Measurements from ENCODE around the gene S100A12.

The S100A12 gene

DNA sequence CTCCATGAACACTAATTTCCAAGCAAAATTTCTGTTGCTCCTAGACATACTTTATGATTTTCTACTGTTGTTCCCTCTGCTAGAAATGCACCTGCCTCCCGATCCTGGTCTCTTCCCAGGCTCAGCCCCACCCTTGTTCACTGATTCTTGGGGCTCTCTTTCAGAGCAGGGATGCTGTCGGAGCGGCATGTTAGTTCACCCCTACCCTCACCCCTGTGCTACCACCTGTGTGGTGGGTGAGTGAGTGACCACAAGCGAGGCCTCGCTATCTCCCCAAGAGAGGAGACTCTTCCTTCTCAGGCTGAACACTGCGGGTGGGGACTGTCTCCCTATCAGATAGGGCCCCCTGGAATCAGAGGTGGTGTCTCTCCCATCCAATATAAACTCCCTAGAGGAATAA is 20.4 kb upstream of the S100A12 start:
- no peaks in the 10 kb centered on the region for H3K27me3 ChIP-seq (ENCODE audit: control insufficient read depth, insufficient read depth, low read length)
- H3K4me1 ChIP-seq (ENCODE audit: control insufficient read depth, insufficient read depth, low read length) = peaks cover 1% of the 10 kb centered on the region; the same call in 1 of the 2 replicates
- no peak overlapping the region for H3K4me3 ChIP-seq (ENCODE audit: low read length)
- H3K9me3 ChIP-seq (ENCODE audit: control insufficient read depth, insufficient read depth, low read length) = no peaks in the 10 kb centered on the region
- no peak overlapping the region for H3K27ac ChIP-seq (ENCODE audit: low read length)
- H3K36me3 ChIP-seq (ENCODE audit: control insufficient read depth, insufficient read depth, low read length) = no peaks in the 10 kb centered on the region
- DNase-seq (ENCODE audit: low read depth, low spot score) = no peak
- no CpG with 5 or more reads among the region's 6 CpGs for WGBS (ENCODE audit: insufficient coverage, insufficient read length)

DNA sequence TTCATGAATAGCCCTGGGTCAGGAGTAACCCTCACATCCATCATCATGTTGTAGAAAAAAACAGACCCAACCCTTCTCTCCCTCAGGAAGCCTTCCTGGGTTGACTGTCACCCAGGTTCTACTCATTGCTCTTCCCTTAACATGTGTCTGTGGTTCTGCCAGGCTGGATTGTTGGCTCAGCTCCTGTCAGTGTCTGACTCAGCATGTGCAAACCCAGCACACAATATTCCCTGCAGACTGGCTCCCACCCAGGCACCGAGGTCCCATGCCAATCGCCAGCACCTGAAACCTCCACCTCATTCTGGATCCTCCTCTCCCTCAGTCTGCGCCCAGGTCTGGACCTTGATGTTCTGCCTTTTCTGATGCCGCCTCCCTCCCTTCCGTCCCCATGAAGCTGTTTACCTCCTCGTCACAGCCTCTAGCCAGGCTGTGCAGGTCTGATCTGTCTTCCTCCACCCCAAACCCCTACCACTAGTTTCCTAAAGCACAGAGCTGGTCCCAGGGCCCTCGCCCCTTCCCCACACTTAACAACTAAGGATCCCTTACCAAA is 19.8 kb upstream of the S100A12 start:
- H3K36me3 ChIP-seq (ENCODE audit: control insufficient read depth, insufficient read depth, low read length) = no peaks in the 10 kb centered on the region
- no peak overlapping the region for H3K27ac ChIP-seq (ENCODE audit: low read length)
- H3K9me3 ChIP-seq (ENCODE audit: control insufficient read depth, insufficient read depth, low read length) = no peaks in the 10 kb centered on the region
- peaks cover 1% of the 10 kb centered on the region; the same call in 1 of the 2 replicates for H3K4me1 ChIP-seq (ENCODE audit: control insufficient read depth, insufficient read depth, low read length)
- H3K27me3 ChIP-seq (ENCODE audit: control insufficient read depth, insufficient read depth, low read length) = no peaks in the 10 kb centered on the region
- no peak overlapping the region for H3K4me3 ChIP-seq (ENCODE audit: low read length)
- no peak for DNase-seq (ENCODE audit: low read depth, low spot score)
- no CpG with 5 or more reads among the region's 7 CpGs for WGBS (ENCODE audit: insufficient coverage, insufficient read length)

DNA sequence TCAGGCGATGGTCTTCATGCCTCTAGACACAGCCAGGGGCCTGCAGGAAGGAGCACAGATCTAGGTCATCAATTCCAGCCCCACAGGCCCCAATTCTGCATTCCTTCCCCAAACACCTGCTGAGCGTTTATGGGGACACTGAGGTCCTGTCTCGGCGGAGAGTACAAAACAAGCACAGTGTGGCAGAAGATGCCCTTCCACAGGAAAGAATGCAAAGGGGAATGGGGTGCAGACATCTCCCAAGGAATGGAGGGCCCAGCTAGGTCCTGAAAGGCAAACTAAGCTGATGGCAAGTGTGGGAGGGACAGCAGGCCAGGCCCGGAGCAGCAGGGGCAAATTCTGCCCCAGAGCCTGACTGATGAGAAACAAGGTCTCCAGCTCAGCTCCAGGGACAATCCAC is 19.0 kb upstream of the S100A12 start:
- no peak for DNase-seq (ENCODE audit: low read depth, low spot score)
- Histone ChIP-seq H3K4me1 (ENCODE audit: control insufficient read depth, insufficient read depth, low read length) (peaks cover 1% of the 10 kb centered on the region; the same call in 1 of the 2 replicates), H3K27me3 (ENCODE audit: control insufficient read depth, insufficient read depth, low read length) (no peaks in the 10 kb centered on the region), H3K9me3 (ENCODE audit: control insufficient read depth, insufficient read depth, low read length) (no peaks in the 10 kb centered on the region), H3K27ac (ENCODE audit: low read length) (no peak overlapping the region), H3K36me3 (ENCODE audit: control insufficient read depth, insufficient read depth, low read length) (no peaks in the 10 kb centered on the region), H3K4me3 (ENCODE audit: low read length) (no peak overlapping the region)
- no CpG with 5 or more reads among the region's 5 CpGs for WGBS (ENCODE audit: insufficient coverage, insufficient read length)

DNA sequence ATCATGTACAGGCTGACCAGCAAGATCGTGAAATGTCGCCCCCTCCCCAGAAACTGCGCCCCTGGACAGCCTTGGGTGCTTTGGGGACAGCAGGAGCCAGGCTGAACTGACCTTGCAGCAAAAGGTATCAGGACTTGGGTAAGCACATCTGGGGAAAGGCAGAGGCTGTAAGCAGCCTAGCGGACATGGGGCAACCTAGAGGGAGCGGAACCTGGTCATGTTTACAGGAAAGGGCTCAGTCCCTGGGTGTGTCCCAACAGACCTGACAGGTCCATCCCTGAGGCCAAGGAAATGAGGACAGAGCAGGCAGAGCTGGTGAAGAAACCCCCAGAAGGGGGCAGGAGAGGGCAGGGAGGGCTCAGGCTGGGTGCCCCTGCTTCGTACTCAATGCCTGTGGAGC is 18.5 kb upstream of the S100A12 start:
- H3K9me3 ChIP-seq (ENCODE audit: control insufficient read depth, insufficient read depth, low read length) = no peaks in the 10 kb centered on the region
- no peak overlapping the region for H3K27ac ChIP-seq (ENCODE audit: low read length)
- no CpG with 5 or more reads among the region's 6 CpGs for WGBS (ENCODE audit: insufficient coverage, insufficient read length)
- H3K4me3 ChIP-seq (ENCODE audit: low read length) = no peak overlapping the region
- no peak for DNase-seq (ENCODE audit: low read depth, low spot score)
- H3K36me3 ChIP-seq (ENCODE audit: control insufficient read depth, insufficient read depth, low read length) = no peaks in the 10 kb centered on the region
- no peaks in the 10 kb centered on the region for H3K27me3 ChIP-seq (ENCODE audit: control insufficient read depth, insufficient read depth, low read length)
- peaks cover 1% of the 10 kb centered on the region; the same call in 1 of the 2 replicates for H3K4me1 ChIP-seq (ENCODE audit: control insufficient read depth, insufficient read depth, low read length)

DNA sequence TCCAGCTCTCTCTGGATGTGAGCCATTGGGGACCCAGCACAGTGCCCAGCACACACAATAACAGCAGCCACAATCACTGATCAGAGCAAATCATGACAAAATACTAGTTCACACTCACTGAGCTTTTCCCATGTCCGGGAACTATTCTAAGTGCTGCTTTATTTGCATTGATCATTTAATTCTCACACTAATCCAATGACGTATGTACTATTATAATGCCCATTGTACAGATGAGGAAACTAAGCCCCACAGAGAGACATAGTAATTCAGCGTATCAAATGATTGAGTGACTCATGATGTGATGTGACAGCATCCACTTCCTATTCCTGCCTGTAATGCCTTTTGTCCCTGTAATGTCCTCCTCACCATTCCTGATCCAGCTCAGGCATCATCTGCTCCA is 17.4 kb upstream of the S100A12 start:
- DNase-seq (ENCODE audit: low read depth, low spot score) = no peak
- Histone ChIP-seq H3K4me3 (ENCODE audit: low read length) (no peak overlapping the region), H3K4me1 (ENCODE audit: control insufficient read depth, insufficient read depth, low read length) (peaks cover 1% of the 10 kb centered on the region; the same call in 1 of the 2 replicates), H3K36me3 (ENCODE audit: control insufficient read depth, insufficient read depth, low read length) (no peaks in the 10 kb centered on the region), H3K27me3 (ENCODE audit: control insufficient read depth, insufficient read depth, low read length) (no peaks in the 10 kb centered on the region), H3K9me3 (ENCODE audit: control insufficient read depth, insufficient read depth, low read length) (no peaks in the 10 kb centered on the region), H3K27ac (ENCODE audit: low read length) (no peak overlapping the region)
- WGBS (ENCODE audit: insufficient coverage, insufficient read length) = no CpG with 5 or more reads among the region's 3 CpGs

DNA sequence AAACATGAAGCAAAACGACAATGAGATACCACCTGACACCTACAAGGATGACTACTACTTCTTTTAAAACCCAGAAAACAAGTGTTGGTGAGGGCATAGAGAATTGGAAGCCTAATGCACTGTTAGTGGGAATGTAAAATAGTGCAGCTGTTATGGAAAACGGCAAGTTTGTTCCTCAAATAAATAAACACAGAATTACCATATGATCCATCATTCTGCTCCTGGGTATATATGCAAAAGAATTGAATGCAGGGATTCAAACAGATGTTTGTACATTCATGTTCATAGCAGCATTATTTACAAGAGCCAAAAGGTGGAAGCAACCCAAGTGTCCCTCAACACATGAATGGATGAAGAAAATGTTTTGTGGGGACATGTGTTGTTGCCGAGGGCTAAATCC is 16.8 kb upstream of the S100A12 start:
- no peak overlapping the region for H3K27ac ChIP-seq (ENCODE audit: low read length)
- no peaks in the 10 kb centered on the region for H3K9me3 ChIP-seq (ENCODE audit: control insufficient read depth, insufficient read depth, low read length)
- no peak for DNase-seq (ENCODE audit: low read depth, low spot score)
- H3K4me3 ChIP-seq (ENCODE audit: low read length) = no peak overlapping the region
- peaks cover 1% of the 10 kb centered on the region; the same call in 1 of the 2 replicates for H3K4me1 ChIP-seq (ENCODE audit: control insufficient read depth, insufficient read depth, low read length)
- H3K36me3 ChIP-seq (ENCODE audit: control insufficient read depth, insufficient read depth, low read length) = no peaks in the 10 kb centered on the region
- WGBS (ENCODE audit: insufficient coverage, insufficient read length) = no CpG with 5 or more reads among the region's 3 CpGs
- no peaks in the 10 kb centered on the region for H3K27me3 ChIP-seq (ENCODE audit: control insufficient read depth, insufficient read depth, low read length)

DNA sequence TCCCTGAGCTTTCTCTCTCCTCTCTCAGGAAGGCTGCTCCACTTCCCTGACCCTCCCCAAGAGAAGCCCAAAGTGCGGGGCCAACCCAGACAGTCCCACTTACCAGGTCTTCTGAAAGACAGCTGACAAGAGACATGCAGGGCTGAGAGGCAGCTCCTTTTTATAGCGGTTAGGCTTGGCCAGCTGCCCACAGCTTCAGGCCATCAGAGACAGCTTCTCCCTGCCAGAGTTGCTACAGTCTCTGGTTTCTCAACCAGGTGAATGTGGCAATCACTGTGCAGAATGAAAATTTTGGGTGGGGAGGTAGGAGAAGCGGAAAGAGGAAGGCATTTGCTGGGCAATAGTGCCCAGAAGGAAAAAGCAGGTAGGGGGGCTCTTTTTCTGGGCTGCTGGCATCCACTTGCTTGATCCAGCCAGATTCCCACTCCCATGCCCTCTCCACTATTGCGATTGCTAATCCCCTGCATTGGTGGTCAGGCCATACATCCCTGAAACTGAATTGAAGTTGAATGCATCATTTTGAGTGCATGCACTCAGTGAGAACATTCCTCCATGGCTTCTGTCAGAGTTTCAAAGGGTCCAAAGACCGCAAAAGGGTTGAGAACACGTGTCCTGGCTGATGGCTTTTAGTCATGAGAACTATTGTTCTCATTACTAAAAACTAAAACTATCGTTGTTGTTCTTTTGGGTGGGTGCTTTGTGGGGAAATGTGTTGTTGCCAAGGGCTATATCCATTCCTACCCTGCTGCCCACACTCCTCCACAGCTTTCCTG is 15.7 kb upstream of the S100A12 start, which contains the start of gene S100A8:
TSS of gene S100A8 (minus strand) at position 136 of the 773 bp plus-strand sequence. CDS start 538 bp downstream, outside the sequence.
- Histone ChIP-seq H3K9me3 (ENCODE audit: control insufficient read depth, insufficient read depth, low read length) (no peaks in the 10 kb centered on the region), H3K27ac (ENCODE audit: low read length) (no peak within 1 kb of the TSS), H3K4me3 (ENCODE audit: low read length) (no peak within 1 kb of the TSS), H3K36me3 (ENCODE audit: control insufficient read depth, insufficient read depth, low read length) (no peaks in the 10 kb centered on the region), H3K4me1 (ENCODE audit: control insufficient read depth, insufficient read depth, low read length) (peaks cover 1% of the 10 kb centered on the region; the same call in 1 of the 2 replicates), H3K27me3 (ENCODE audit: control insufficient read depth, insufficient read depth, low read length) (no peaks in the 10 kb centered on the region)
- no peak for DNase-seq (ENCODE audit: low read depth, low spot score)
- WGBS (ENCODE audit: insufficient coverage, insufficient read length) = no CpG with 5 or more reads among the region's 7 CpGs

DNA sequence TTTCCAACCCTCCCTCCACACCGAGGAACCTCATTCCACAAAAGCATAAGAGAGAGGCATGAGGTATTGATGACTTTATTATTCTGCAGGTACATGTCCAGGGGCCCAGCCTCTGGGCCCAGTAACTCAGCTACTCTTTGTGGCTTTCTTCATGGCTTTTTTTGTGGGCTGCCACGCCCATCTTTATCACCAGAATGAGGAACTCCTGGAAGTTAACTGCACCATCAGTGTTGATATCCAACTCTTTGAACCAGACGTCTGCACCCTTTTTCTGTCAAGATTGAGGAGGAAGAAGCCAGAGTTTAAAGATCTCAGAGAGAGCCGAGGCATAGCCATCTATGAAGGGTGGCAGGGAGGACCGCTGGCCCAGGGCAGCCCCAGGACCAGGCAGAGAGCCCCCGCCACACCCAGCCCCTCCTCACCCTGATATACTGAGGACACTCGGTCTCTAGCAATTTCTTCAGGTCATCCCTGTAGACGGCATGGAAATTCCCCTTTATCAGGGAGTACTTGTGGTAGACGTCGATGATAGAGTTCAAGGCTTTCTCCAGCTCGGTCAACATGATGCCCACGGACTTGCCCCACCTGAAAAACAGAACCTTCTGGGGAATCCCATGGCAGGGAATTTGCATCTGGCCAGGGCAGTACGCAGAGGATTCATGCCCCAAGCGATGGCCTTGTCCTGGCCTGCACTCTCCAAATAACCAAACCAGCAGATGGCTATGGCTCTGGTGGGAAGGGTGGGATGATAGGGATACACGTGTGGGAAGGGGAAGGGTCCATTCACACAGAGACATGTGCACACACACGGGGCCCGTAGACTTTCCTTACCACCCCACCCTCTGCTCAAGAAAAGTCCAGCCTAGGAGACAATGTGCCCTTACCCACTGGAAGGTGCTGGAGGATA is 14.8 kb upstream of the S100A12 start:
- Histone ChIP-seq H3K4me1 (ENCODE audit: control insufficient read depth, insufficient read depth, low read length) (peaks cover 1% of the 10 kb centered on the region; the same call in 1 of the 2 replicates), H3K4me3 (ENCODE audit: low read length) (no peak overlapping the region), H3K9me3 (ENCODE audit: control insufficient read depth, insufficient read depth, low read length) (no peaks in the 10 kb centered on the region), H3K27me3 (ENCODE audit: control insufficient read depth, insufficient read depth, low read length) (no peaks in the 10 kb centered on the region), H3K27ac (ENCODE audit: low read length) (no peak overlapping the region), H3K36me3 (ENCODE audit: control insufficient read depth, insufficient read depth, low read length) (no peaks in the 10 kb centered on the region)
- no CpG with 5 or more reads among the region's 17 CpGs for WGBS (ENCODE audit: insufficient coverage, insufficient read length)
- DNase-seq (ENCODE audit: low read depth, low spot score) = no peak

DNA sequence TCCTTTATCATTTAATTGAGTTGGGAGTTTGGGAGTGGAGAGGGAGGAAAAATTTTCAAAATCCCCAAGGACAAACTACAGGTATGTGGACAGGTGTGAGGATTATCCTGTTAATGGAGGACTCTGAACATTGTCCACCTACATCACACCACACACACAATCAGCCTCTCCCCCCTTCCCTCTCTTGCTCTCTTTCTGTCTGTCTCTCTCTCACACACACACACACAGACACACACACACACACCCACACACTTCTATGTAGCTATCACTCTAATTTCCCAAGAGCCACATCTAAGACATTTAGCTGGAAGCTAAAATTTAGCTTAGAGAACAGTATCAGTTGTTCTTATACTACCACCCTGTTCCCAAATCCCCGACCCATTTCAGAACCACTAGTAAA is 14.0 kb upstream of the S100A12 start:
- no CpG with 5 or more reads among the region's 1 CpG for WGBS (ENCODE audit: insufficient coverage, insufficient read length)
- Histone ChIP-seq H3K27me3 (ENCODE audit: control insufficient read depth, insufficient read depth, low read length) (no peaks in the 10 kb centered on the region), H3K9me3 (ENCODE audit: control insufficient read depth, insufficient read depth, low read length) (no peaks in the 10 kb centered on the region), H3K4me3 (ENCODE audit: low read length) (no peak overlapping the region), H3K36me3 (ENCODE audit: control insufficient read depth, insufficient read depth, low read length) (no peaks in the 10 kb centered on the region), H3K4me1 (ENCODE audit: control insufficient read depth, insufficient read depth, low read length) (peaks cover 1% of the 10 kb centered on the region; the same call in 1 of the 2 replicates), H3K27ac (ENCODE audit: low read length) (no peak overlapping the region)
- DNase-seq (ENCODE audit: low read depth, low spot score) = no peak

DNA sequence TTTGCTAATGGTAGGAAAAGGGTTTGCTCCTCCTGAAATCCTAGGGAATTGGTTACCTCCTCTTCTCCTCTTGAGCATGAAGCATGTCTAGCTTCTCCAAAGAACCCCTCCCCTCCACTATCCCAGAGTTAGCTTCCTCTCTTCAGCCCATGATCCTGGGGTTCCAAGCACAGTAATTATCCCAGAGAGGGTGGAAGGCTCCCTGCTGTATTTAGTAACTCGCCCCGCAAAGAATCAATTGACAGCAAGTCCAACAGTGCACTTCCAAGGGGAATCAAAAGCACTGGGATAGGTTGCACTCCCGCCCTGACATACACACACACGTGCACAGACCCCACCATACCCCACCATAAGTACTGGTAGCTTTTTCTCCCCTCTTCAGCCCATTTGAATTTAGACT is 12.4 kb upstream of the S100A12 start:
- no peaks in the 10 kb centered on the region for H3K36me3 ChIP-seq (ENCODE audit: control insufficient read depth, insufficient read depth, low read length)
- no peaks in the 10 kb centered on the region for H3K27me3 ChIP-seq (ENCODE audit: control insufficient read depth, insufficient read depth, low read length)
- DNase-seq (ENCODE audit: low read depth, low spot score) = no peak
- H3K9me3 ChIP-seq (ENCODE audit: control insufficient read depth, insufficient read depth, low read length) = no peaks in the 10 kb centered on the region
- WGBS (ENCODE audit: insufficient coverage, insufficient read length) = no CpG with 5 or more reads among the region's 4 CpGs
- no peak overlapping the region for H3K27ac ChIP-seq (ENCODE audit: low read length)
- H3K4me1 ChIP-seq (ENCODE audit: control insufficient read depth, insufficient read depth, low read length) = no peaks in the 10 kb centered on the region
- H3K4me3 ChIP-seq (ENCODE audit: low read length) = no peak overlapping the region

Measured in iPS DF 6.9 (cell line).